HL-60 (cell line): ENCODE data around the gene TMOD1.
A peak's percentile ranks its signal among the peaks of the same experiment; 100 is the strongest.

Source experiments
- DNase-seq, 2 experiments: peaks; one replicate each; pipeline ENCODE4 v3.0.0-alpha.2; 2010 to 2020; ENCODE audit warnings: low read depth in 1 of 2, low spot score in 1 of 2
- H3K27ac ChIP-seq: fragments of 250-450 bp; sonication (Bioruptor Pico); replicated peaks from 2 replicates; pipeline ENCODE4 v1.5.1; 2020; ENCODE audit warnings: mild to moderate bottlenecking, moderate library complexity
- H3K27me3 ChIP-seq: fragments of 250-450 bp; sonication (Bioruptor Pico); 2 replicates; pipeline ENCODE4 v1.5.1; 2021; ENCODE audit warnings: mild to moderate bottlenecking, moderate library complexity; ENCODE audit not compliant: insufficient read depth, poor library complexity, severe bottlenecking
- H3K4me3 ChIP-seq: replicated peaks from 2 replicates; pipeline ENCODE4 v1.5.1; 2011; ENCODE audit warnings: mild to moderate bottlenecking, control low read depth, low read length; ENCODE audit not compliant: insufficient read depth
- CTCF ChIP-seq: IDR thresholded peaks from one replicate; pipeline ENCODE4 v1.5.1; 2011; ENCODE audit warnings: low read length, control low read depth, inconsistent platforms; ENCODE audit not compliant: insufficient read depth
- GABPA ChIP-seq: IDR thresholded peaks from 2 replicates; pipeline ENCODE4 v1.6.1; 2012; ENCODE audit warnings: low read depth
- POLR2AphosphoS5 ChIP-seq: IDR thresholded peaks from 2 replicates; pipeline ENCODE4 v1.6.1; 2012; ENCODE audit warnings: low read depth
- REST ChIP-seq: IDR thresholded peaks from 2 replicates; pipeline ENCODE4 v1.6.1; 2012; ENCODE audit warnings: low read depth; ENCODE audit not compliant: insufficient replicate concordance
- SPI1 ChIP-seq: IDR thresholded peaks from 2 replicates; pipeline ENCODE4 v1.6.1; 2012; ENCODE audit warnings: low read depth, mild to moderate bottlenecking, borderline replicate concordance

Gene TMOD1

GRCh38 chr9:97630591-97630990 is 129.1 kb downstream of the TMOD1 start:
- Histone ChIP-seq H3K4me3 (no peak overlapping the region), H3K27ac (no peak overlapping the region), H3K27me3 (no peaks in the 10 kb centered on the region)
- DNase-seq: no peak
- TF ChIP-seq POLR2AphosphoS5: no peak
- TF ChIP-seq GABPA: no peak
- TF ChIP-seq SPI1: no peak
- TF ChIP-seq REST: no peak
- TF ChIP-seq CTCF: no peak

GRCh38 chr9:97632248-97632984 is 130.9 kb downstream of the TMOD1 start:
- TF ChIP-seq GABPA: no peak
- TF ChIP-seq POLR2AphosphoS5: no peak
- no peak for TF ChIP-seq REST
- TF ChIP-seq CTCF: no peak
- no peak for TF ChIP-seq SPI1
- Histone ChIP-seq H3K4me3 (peak overlapping the region; percentile 90), H3K27ac (peak overlapping the region; percentile 93), H3K27me3 (no peaks in the 10 kb centered on the region)
- DNase-seq: no peak

- peak; percentile 95 to 97 for DNase-seq
- Histone ChIP-seq H3K4me3 (peak within 1 kb of the TSS; percentile 90), H3K27me3 (no peaks in the 10 kb centered on the region), H3K27ac (peak within 1 kb of the TSS; percentile 93)
- TF ChIP-seq SPI1 (no peak), GABPA (peak; percentile 93), REST (peak; percentile 70), POLR2AphosphoS5 (peak; percentile 92), CTCF (no peak)
Observed at GRCh38 chr9:97632985-97633858, 131.8 kb downstream of the TMOD1 start, which contains the start of the genes NCBP1 and TSTD2. Gene NCBP1, plus strand, starts transcription at chr9:97633821. Its CDS starts 61 bp downstream, at chr9:97633882. Gene TSTD2, minus strand, starts transcription at chr9:97633368. Its CDS starts 5,806 bp downstream, at chr9:97627562.
